ENCODE results near the gene ANKHD1. TPM values are rescaled to one million over a fixed set of nuclear protein-coding genes. Genes with fewer than 3 reads are reported as not detected.

The ANKHD1 gene
- total RNA-seq, 6 experiments from 2014 or later: 45.5 to 73.2 (median 62.6) TPM

DNA sequence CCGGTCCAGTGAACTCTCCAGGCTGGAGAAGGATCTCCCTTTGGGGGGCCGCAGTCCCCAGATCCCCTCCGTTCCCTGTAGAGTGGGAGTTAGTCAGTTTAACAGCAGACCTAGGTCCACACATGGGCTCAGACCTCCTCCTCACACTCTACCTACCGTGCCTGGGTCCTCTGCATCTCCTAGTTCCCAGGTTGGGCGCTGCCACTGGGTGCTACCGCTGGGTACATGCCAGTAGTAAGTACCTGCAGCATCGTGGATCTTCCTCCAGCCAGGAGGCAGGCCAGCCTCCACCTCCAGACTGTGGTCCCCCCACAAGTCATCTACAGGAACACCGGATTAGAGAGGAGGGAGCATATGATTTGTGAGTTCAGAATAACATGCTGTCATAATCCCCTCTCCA is 162.0 kb downstream of the ANKHD1 start:
- WGBS (ENCODE audit: insufficient coverage, low coverage, low lambda C conversion rate, missing lambda C conversion rate): 34% methylated on average over 5 of the region's 8 CpGs
- H3K27ac ChIP-seq: peak overlapping the region; percentile 84 to 94 (median 87)
- no peaks in the 10 kb centered on the region for H3K27me3 ChIP-seq
- no peak for TF ChIP-seq POLR2A (IDR thresholded peaks at IDR 0.05)
- TF ChIP-seq, protein P1, sequence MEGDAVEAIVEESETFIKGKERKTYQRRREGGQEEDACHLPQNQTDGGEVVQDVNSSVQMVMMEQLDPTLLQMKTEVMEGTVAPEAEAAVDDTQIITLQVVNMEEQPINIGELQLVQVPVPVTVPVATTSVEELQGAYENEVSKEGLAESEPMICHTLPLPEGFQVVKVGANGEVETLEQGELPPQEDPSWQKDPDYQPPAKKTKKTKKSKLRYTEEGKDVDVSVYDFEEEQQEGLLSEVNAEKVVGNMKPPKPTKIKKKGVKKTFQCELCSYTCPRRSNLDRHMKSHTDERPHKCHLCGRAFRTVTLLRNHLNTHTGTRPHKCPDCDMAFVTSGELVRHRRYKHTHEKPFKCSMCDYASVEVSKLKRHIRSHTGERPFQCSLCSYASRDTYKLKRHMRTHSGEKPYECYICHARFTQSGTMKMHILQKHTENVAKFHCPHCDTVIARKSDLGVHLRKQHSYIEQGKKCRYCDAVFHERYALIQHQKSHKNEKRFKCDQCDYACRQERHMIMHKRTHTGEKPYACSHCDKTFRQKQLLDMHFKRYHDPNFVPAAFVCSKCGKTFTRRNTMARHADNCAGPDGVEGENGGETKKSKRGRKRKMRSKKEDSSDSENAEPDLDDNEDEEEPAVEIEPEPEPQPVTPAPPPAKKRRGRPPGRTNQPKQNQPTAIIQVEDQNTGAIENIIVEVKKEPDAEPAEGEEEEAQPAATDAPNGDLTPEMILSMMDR (IDR thresholded peaks at IDR 0.05): no peak
- intact Hi-C loops (cut with DNase I): loop anchor here (10.0 kb wide), 1 partner anchor 71 kb away; the partner anchor contains the start of genes CD14 (in 2 of the 2) and TMCO6 (in 2 of the 2)
- peaks cover 0 to 61% (median 26%) of the 10 kb centered on the region in 4 donors for H3K4me1 ChIP-seq
- H3K4me3 ChIP-seq: peak overlapping the region; percentile 74 to 87 (median 76)
- DNase-seq: no peak
- peaks cover 0 to 15% (median 7%) of the 10 kb centered on the region in 4 donors for H3K36me3 ChIP-seq
- no peaks in the 10 kb centered on the region for H3K9me3 ChIP-seq
- no peak for ATAC-seq

DNA sequence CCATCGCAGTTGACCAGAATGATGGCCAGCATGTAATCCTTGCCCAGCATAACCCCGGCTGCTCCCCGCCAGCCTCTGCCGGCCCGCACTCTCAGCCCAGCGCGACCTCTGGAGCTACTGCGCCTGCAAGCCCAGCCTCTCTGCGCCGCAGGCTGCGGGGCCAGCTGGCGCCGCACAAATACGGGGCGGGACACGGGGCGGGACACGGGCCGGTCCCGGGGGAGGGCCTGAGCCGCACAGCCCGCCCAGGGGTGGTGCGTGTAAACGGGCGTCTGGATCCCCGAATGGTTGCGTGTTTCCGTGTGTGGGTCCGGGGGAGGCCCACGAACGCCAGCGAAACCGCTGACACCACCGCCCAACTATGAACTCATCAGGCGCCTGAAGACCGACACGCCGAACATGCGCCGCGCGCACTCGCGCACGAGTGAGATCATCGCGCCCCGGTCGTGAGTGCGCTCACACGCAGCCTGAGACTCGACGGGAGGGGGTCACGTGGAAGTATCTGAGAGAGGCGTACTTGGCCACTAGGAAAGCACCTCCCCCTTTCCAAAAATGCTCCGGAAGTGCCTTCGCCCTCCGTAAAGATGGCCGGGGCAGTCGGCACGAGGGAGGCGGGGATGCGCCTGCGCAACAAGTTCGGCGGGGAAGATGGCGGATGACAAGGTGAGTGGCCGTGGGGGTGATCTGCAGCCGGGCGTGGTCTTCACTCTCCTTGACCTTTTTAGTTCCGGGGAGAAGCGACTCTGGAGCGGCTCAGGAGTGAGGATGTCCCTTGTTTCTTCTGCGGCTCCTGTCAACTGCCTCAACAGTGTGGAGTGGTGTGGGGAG is 162.8 kb downstream of the ANKHD1 start, which contains the start of the genes APBB3 and SLC35A4:
Gene APBB3, minus strand, starts transcription at position 403 of the 828 bp plus-strand sequence. Its CDS starts 353 bp downstream, at position 50.
Gene SLC35A4, plus strand, starts transcription at position 633 of the 828 bp plus-strand sequence. CDS start 2,342 bp downstream, outside the sequence.
- ATAC-seq (peak; percentile 80 to 92 (median 84)), DNase-seq (peak; percentile 95 to 97 (median 97))
- peak within 1 kb of the TSS; percentile 74 to 87 (median 76) for H3K4me3 ChIP-seq
- no peaks in the 10 kb centered on the region for H3K27me3 ChIP-seq
- H3K4me1 ChIP-seq: peaks cover 0 to 53% (median 25%) of the 10 kb centered on the region in 4 donors
- H3K27ac ChIP-seq: peak within 1 kb of the TSS; percentile 84 to 94 (median 87)
- H3K36me3 ChIP-seq: peaks cover 0 to 15% (median 7%) of the 10 kb centered on the region in 4 donors
- TF ChIP-seq, protein P1 (IDR thresholded peaks at IDR 0.05): peak in 1 of 4 donors; percentile 2
- TF ChIP-seq POLR2A (IDR thresholded peaks at IDR 0.05): peak; percentile 92
- 0% methylated on average over 25 of the region's 74 CpGs for WGBS (ENCODE audit: insufficient coverage, low coverage, low lambda C conversion rate, missing lambda C conversion rate)
- no peaks in the 10 kb centered on the region for H3K9me3 ChIP-seq
- intact Hi-C loops (cut with DNase I): loop anchor here (10.0 kb wide), 1 partner anchor 70 kb away; the partner anchor contains the start of genes CD14 (in 2 of the 2) and TMCO6 (in 2 of the 2)

DNA sequence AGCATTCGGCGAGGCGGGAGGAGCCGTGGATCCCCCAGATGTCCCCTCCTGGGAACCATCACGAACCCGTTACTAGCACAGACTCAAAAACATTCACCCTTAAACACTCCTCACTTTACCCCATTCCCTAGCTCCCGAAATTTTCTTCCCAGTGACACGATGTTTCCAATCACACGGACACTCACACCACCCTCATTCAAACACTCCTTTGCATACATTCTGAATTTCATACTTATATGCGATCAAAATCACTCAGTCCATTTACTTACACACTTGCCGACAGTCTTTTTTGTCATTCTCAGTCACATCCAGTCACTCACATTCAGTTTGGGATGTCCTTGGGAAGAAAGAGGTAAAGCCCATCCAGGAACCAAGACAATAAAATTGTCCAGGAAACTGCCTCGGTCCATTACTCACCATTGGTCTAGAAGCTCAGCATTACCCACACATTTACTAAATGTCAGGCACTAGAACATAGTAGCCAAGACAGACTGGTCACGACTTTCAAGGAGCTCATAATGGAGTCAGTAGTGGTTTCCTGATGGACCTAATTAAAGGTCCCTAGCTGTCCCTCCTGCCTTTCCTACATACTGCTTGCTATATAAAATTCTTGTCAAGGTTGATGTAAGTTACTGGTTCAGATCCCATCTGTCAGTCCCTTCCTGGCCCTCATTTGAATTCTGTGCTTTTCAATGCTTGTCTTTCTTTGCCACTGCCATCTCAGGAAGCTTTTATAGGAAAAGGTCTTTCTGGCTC is 163.6 kb downstream of the ANKHD1 start:
- intact Hi-C loops (cut with DNase I): loop anchor here (10.0 kb wide), 1 partner anchor 70 kb away; the partner anchor contains the start of genes CD14 (in 2 of the 2) and TMCO6 (in 2 of the 2)
- H3K27ac ChIP-seq: peak overlapping the region; percentile 84 to 94 (median 87)

More for the DNA sequence above, 163.6 kb downstream of the ANKHD1 start:
- peaks cover 0 to 55% (median 27%) of the 10 kb centered on the region in 4 donors for H3K4me1 ChIP-seq
- 2% methylated on average over 6 of the region's 13 CpGs for WGBS (ENCODE audit: insufficient coverage, low coverage, low lambda C conversion rate, missing lambda C conversion rate)
- H3K9me3 ChIP-seq: no peaks in the 10 kb centered on the region
- no peak for ATAC-seq
- peaks cover 0 to 15% (median 7%) of the 10 kb centered on the region in 4 donors for H3K36me3 ChIP-seq
- no peak for TF ChIP-seq POLR2A (IDR thresholded peaks at IDR 0.05)
- TF ChIP-seq, protein P1 (IDR thresholded peaks at IDR 0.05): no peak
- DNase-seq: no peak
- peak overlapping the region; percentile 74 to 87 (median 76) for H3K4me3 ChIP-seq
- no peaks in the 10 kb centered on the region for H3K27me3 ChIP-seq
